ENCODE measurements around the gene MSMP.

- TF ChIP-seq CTCF (IDR thresholded peaks at IDR 0.05) (peak; percentile 21 to 71 (median 47)), POLR2A (IDR thresholded peaks at IDR 0.05) (no peak)
These were observed 24.2 kb downstream of the MSMP start for GRCh38 chr9:35729700-35730485.
